HG02571 (cell line): ENCODE results near the gene HMCN2.

Source experiments
- ATAC-seq: cut with Tn5 transposase; IDR thresholded peaks from one replicate; pipeline ENCODE4 v1.9.1; 2021; ENCODE audit warnings: mild to moderate bottlenecking, moderate library complexity; ENCODE audit not compliant: unreplicated experiment

Gene HMCN2

GRCh38 chr9:130265431-130266235 lies at the start of gene HMCN2:
Gene HMCN2 (plus strand): TSS chr9:130265760. CDS start chr9:130265879, 119 bp downstream.
- ATAC-seq = no peak

- ATAC-seq = no peak
Observed at GRCh38 chr9:130217838-130218237, 47.7 kb upstream of the HMCN2 start.

- no peak for ATAC-seq
Observed at GRCh38 chr9:130219661-130220096, 45.9 kb upstream of the HMCN2 start.

- ATAC-seq = no peak
Observed at GRCh38 chr9:130220352-130220751, 45.2 kb upstream of the HMCN2 start.

- no peak for ATAC-seq
Observed at GRCh38 chr9:130222833-130223232, 42.7 kb upstream of the HMCN2 start.

GRCh38 chr9:130225071-130225470 lies 40.5 kb upstream of the HMCN2 start:
- ATAC-seq = no peak

- no peak for ATAC-seq
Observed at GRCh38 chr9:130225586-130225985, 40.0 kb upstream of the HMCN2 start.

- ATAC-seq = no peak
Observed at GRCh38 chr9:130226112-130226511, 39.4 kb upstream of the HMCN2 start.

GRCh38 chr9:130227833-130228232 lies 37.7 kb upstream of the HMCN2 start:
- no peak for ATAC-seq

GRCh38 chr9:130229759-130230158 lies 35.8 kb upstream of the HMCN2 start:
- ATAC-seq = no peak

GRCh38 chr9:130230631-130231030 lies 34.9 kb upstream of the HMCN2 start:
- ATAC-seq = no peak

- no peak for ATAC-seq
Observed at GRCh38 chr9:130232899-130233586, 32.5 kb upstream of the HMCN2 start.

- no peak for ATAC-seq
Observed at GRCh38 chr9:130233587-130233945, 32.0 kb upstream of the HMCN2 start.

- ATAC-seq = no peak
Observed at GRCh38 chr9:130234340-130235260, 31.0 kb upstream of the HMCN2 start.

- no peak for ATAC-seq
Observed at GRCh38 chr9:130235558-130236435, 29.8 kb upstream of the HMCN2 start.

- no peak for ATAC-seq
Observed at GRCh38 chr9:130236436-130236985, 29.0 kb upstream of the HMCN2 start.

GRCh38 chr9:130237076-130237475 lies 28.5 kb upstream of the HMCN2 start:
- no peak for ATAC-seq

GRCh38 chr9:130237763-130238524 lies 27.6 kb upstream of the HMCN2 start:
- no peak for ATAC-seq

- ATAC-seq = no peak
Observed at GRCh38 chr9:130239363-130239695, 26.2 kb upstream of the HMCN2 start.
